Heart right ventricle (tissue), 16 donors: ENCODE measurements around the gene CNTLN. TPM values are rescaled to one million over a fixed set of nuclear protein-coding genes. Genes with fewer than 3 reads are reported as not detected.

Experiments used
- ATAC-seq, 8 donors: fragments of 200-7000 bp; cut with Tn5 transposase; one replicate each; pipeline ENCODE4 v1.9.1; 2020; ENCODE audit warnings: mild to moderate bottlenecking in 8 of 8, moderate library complexity in 8 of 8, moderate number of reproducible peaks in 1 of 8
- DNase-seq, 2 donors: peaks; one replicate each; pipeline ENCODE4 v3.0.0-alpha.2; 2020
- H3K27ac ChIP-seq, 10 donors: fragments of 200-600 bp; sonication (generic) in 2 of 10; one replicate each; pipeline versions ENCODE4 v1.5.0 to v1.8.0; 2020 to 2022; ENCODE audit warnings: mild to moderate bottlenecking in 3 of 10
- H3K27me3 ChIP-seq, 7 donors: fragments of 200-600 bp; one replicate each; pipeline ENCODE4 v1.8.0; 2021 to 2022; ENCODE audit warnings: mild to moderate bottlenecking in 2 of 7
- H3K36me3 ChIP-seq, 9 donors: fragments of 200-600 bp; sonication (generic) in 1 of 9; one replicate each; pipeline versions ENCODE4 v1.5.0 to v1.8.0; 2020 to 2022; ENCODE audit warnings: mild to moderate bottlenecking in 2 of 9
- H3K4me1 ChIP-seq, 9 donors: fragments of 200-600 bp; sonication (generic) in 1 of 9; one replicate each; pipeline versions ENCODE4 v1.5.0 to v1.8.0; 2020 to 2022; ENCODE audit warnings: mild to moderate bottlenecking in 4 of 9
- H3K4me3 ChIP-seq, 10 donors: fragments of 200-600 bp; sonication (generic) in 2 of 10; one replicate each; pipeline versions ENCODE4 v1.5.0 to v1.8.0; 2020 to 2022; ENCODE audit warnings: mild to moderate bottlenecking in 7 of 10, moderate library complexity in 2 of 10
- H3K9me3 ChIP-seq, 11 donors: fragments of 200-600 bp in 10 of 11; sonication (generic) in 2 of 11; one replicate each; pipeline versions ENCODE4 v1.5.0 to v1.8.0; 2013 to 2022; ENCODE audit warnings: mild to moderate bottlenecking in 2 of 11, control low read depth in 1 of 11, moderate library complexity in 1 of 11
- CTCF ChIP-seq, 9 donors: fragments of 200-600 bp; sonication (generic) in 2 of 9; IDR thresholded peaks; one replicate each; pipeline versions ENCODE4 v1.5.0 to v1.8.0; 2021 to 2022; ENCODE audit warnings: antibody characterized with exemption in 9 of 9, mild to moderate bottlenecking in 5 of 9, moderate library complexity in 1 of 9
- WGBS, 2 donors: extraction: QIAGEN DNeasy Blood & Tissue Kit; methylation state at CpG; one replicate each; pipeline ENCODE4 v1.1.7; 2013; ENCODE audit warnings: inconsistent platforms in 1 of 2; 5-methylcytosine and 5-hydroxymethylcytosine counted together
- intact Hi-C, 10 donors: fragments of 100-400 bp; cut with DNase I; formaldehyde crosslinking; loops; one replicate each; pipeline versions ENCODE4 v1.11.1 to v1.14.2; 2022
- polyA plus RNA-seq, 2 donors: library from polyadenylated mRNA; stranded (reverse); fragments of 200-250 nt; gene quantifications; one replicate each; pipeline ENCODE4 v1.2.3, GENCODE V29; 2013
- total RNA-seq, 10 donors: library from RNA; stranded (reverse); fragmentation: NEBNext Ultra II Directional in 3 of 10; extraction: Animal tissue kit (Norgen Biotek cat#: 25700) in 3 of 10; gene quantifications; one replicate each; pipeline versions ENCODE4 v1.2.1 to v1.2.4, GENCODE V29; 2021 to 2023
- donor health status: Arrhythmogenic right ventricular cardiomyopathy.
- donor health status: ischemic (EF 13 %, LVEDD 7.1; RV severe dilation, severe dysfunction).
- donor health status: healthy with polysubstance abuse.
- donor health status: DM: no; HTN: yes; CAD: no.
- donor health status: DM: no; HTN: no; CAD: no.
- donor health status: ischemic (EF 25% LVEDD 6.9; RV normal size, moderate dysfunction).
- donor health status: ischemic (EF 25% LVEDD 5.7; RV mildly dilated, moderate dysfunction).
- donor health status: healthy.
- donor health status: DM: yes; HTN: yes; CAD: no.
- donor health status: Ischemic cardiomyopathy.
- donor health status: ischemic (EF 35%, LVEDD 5.7; RV mildly dilated, moderate dysfunction).
- donor health status: nonischemic (EF 11% LVEDD 7.7; RV severe dilation, severe dysfunction).
- donor health status: DM: yes; HTN: yes; CAD: no.
- donor health status: PGD.
- donor health status: ischemic (EF 29% LVEDD 5.4; RV normal size, mild dysfunction).
- donor health status: nonischemic (EF 23%, LVEDD 6.1; RV moderate dilation, normal function).

Gene CNTLN
- total and polyA plus RNA-seq, 12 donors, result 1.5 to 3.6 (median 2.2) TPM

DNA sequence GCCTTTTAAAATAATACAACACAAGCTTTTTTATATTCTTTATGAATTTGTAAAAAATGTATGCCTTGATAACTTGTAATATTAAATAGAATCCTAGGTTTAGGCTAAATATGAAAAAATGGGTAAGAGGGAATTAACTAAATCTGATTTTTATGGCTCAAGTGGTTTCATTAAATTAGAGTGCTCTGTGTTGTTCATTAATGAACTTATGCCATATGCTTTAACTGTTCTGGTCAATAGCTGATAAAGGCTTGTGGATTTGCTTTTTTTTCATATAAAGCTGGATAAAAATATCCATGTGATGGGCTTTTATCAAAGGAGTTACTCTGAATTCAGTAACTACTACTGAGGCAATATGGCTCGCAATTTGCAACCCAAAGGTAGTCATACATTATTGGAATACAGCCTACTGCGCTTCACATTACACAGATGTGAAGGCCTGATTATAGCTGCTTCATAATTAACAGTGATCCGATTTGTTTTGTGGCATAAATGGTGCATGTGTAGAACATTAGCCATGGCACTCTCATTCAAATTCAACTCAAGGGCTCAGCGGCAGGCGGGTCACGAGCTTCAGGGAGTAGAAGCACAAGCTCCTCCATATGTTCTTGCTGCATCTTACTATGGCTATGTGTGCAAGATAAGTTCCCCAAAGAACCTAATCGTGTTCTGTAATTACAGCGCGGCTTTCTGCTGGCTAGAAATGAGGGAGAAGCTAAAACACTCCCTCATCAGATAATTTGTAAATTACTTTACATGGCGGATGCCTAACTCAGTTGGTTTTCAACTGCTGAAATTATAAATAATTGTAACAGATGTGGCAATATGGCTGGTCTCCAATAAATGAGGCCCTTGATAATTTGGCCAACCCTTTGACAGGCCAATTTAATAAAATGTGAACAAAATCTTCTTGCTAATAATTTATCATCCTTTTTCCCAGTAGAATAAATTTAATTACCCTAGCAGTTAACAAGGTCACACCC is 188.3 kb downstream of the CNTLN start:
- peaks cover 0 to 3% (median 0%) of the 10 kb centered on the region in 9 donors for H3K36me3 ChIP-seq
- no peak for ATAC-seq
- H3K27ac ChIP-seq, result no peak overlapping the region
- no peak overlapping the region for H3K4me3 ChIP-seq
- DNase-seq, result no peak
- intact Hi-C loops, result no loop called here
- no peaks in the 10 kb centered on the region for H3K9me3 ChIP-seq
- H3K4me1 ChIP-seq, result no peaks in the 10 kb centered on the region
- TF ChIP-seq CTCF (IDR thresholded peaks at IDR 0.05), result no peak
- no peaks in the 10 kb centered on the region for H3K27me3 ChIP-seq
- WGBS, 2 donors, result 86 to 92% methylated on average over 10 of the region's 10 CpGs

- H3K4me1 ChIP-seq, result no peaks in the 10 kb centered on the region
- H3K27ac ChIP-seq, result no peak overlapping the region
- WGBS, 2 donors, result 95% methylated on average over 2 of the region's 2 CpGs
- ATAC-seq, result no peak
- no peaks in the 10 kb centered on the region for H3K27me3 ChIP-seq
- H3K36me3 ChIP-seq, result peaks cover 0 to 15% (median 0%) of the 10 kb centered on the region in 9 donors
- H3K9me3 ChIP-seq, result no peaks in the 10 kb centered on the region
- intact Hi-C loops, result no loop called here
- no peak for DNase-seq
- TF ChIP-seq CTCF (IDR thresholded peaks at IDR 0.05), result no peak
- no peak overlapping the region for H3K4me3 ChIP-seq
These were observed 193.5 kb downstream of the CNTLN start for GRCh38 chr9:17328331-17328730.

DNA sequence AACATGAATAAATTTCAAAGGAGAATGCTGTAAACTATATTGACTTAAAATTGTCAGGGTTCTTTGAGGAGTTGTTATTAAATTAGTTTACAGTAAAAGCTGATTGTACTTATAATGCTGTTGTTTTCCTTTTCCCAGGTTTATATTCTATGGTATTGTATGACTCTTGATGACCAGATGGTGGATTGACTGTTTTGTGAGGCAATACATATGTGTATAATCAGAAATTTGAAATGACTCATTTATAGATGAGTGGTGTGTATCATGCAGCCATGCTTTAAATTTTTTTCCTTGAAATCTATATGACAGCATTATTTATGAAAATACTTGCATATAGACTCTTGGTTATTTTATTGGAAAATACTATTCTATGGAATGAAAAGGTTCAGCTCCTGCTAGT is 195.3 kb downstream of the CNTLN start:
- Histone ChIP-seq H3K4me1 (no peaks in the 10 kb centered on the region), H3K9me3 (no peaks in the 10 kb centered on the region), H3K36me3 (peaks cover 0 to 26% (median 3%) of the 10 kb centered on the region in 9 donors), H3K27ac (no peak overlapping the region), H3K27me3 (no peaks in the 10 kb centered on the region), H3K4me3 (no peak overlapping the region)
- ATAC-seq (no peak), DNase-seq (no peak)
- no peak for TF ChIP-seq CTCF (IDR thresholded peaks at IDR 0.05)
- intact Hi-C loops, result no loop called here

DNA sequence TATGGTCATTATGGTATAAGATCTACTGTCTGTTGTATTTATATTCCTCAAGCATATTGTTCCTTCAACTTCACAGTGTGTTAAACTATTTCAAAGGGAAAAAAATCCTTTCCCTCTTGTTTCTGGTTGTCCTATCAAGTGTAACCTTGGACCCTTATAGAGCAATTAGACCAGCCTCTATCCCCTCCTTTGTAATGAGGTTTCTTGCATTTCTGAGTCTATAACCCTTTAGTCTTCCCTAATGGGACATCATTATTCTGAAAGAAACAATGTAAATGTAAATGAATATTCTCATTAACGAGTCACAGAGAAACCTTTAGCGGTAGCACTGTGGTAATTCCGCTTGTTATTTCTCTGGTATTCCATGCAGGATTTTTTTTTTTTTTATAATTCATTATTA is 197.3 kb downstream of the CNTLN start:
- no peaks in the 10 kb centered on the region for H3K27me3 ChIP-seq
- H3K27ac ChIP-seq, result no peak overlapping the region
- no peak for DNase-seq
- no peak for TF ChIP-seq CTCF (IDR thresholded peaks at IDR 0.05)
- H3K4me1 ChIP-seq, result no peaks in the 10 kb centered on the region
- no peak overlapping the region for H3K4me3 ChIP-seq
- ATAC-seq, result no peak
- 88 to 97% methylated on average over 3 of the region's 3 CpGs for WGBS, 2 donors
- H3K9me3 ChIP-seq, result no peaks in the 10 kb centered on the region
- intact Hi-C loops, result no loop called here
- peaks cover 0 to 26% (median 7%) of the 10 kb centered on the region in 9 donors for H3K36me3 ChIP-seq
